Neuron (in vitro differentiated cells): ENCODE results near the gene SCUBE1.

Source experiments
- H2AFZ ChIP-seq: one replicate; pipeline ENCODE4 v1.6.1; 2013; ENCODE audit warnings: low read depth, mild to moderate bottlenecking, inconsistent platforms, low read length, moderate library complexity
- H3K27me3 ChIP-seq: one replicate; pipeline ENCODE4 v1.6.1; 2013; ENCODE audit warnings: low read length; ENCODE audit not compliant: insufficient read depth
- H3K36me3 ChIP-seq: one replicate; pipeline ENCODE4 v1.6.1; 2013; ENCODE audit warnings: low read length; ENCODE audit not compliant: insufficient read depth
- H3K4me1 ChIP-seq: one replicate; pipeline ENCODE4 v1.6.1; 2013; ENCODE audit warnings: low read length; ENCODE audit not compliant: insufficient read depth
- H3K4me3 ChIP-seq: 2 replicates; pipeline ENCODE4 v1.5.1; 2013; ENCODE audit warnings: mild to moderate bottlenecking, low read length, moderate library complexity
- H3K9me3 ChIP-seq: one replicate; pipeline ENCODE4 v1.6.1; 2013; ENCODE audit warnings: low read length

The SCUBE1 gene

DNA sequence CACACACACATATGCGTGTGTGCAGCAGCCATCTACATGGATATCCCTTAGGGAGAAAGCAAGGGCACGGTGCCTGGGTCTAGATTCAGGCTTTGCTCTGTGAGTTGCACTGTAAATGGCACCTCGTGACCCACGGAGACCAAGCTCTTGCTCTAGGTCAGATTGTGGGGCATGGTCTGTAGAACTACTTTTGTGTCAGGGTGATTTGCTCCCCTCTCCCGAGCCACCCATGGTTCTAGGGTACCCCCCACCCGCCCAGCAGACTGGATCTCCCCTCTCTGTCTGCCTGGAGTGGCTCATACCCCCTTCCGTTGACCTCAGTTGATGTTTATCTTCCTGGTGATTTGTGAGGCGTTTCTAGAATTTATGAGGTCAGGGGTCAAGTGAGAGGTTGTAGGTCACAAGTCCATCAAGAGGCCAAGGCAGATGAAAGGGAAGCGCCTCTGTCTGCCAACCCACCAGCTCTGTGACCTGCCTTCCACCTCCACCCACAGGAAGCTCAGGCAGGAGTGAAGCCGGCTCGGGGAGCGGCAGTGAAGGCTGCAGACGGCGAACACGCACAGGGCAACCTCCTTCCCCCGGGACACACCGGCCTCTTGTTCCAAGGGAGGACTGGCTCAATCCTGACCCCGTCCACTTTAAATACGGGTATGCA is 80.1 kb downstream of the SCUBE1 start:
- Histone ChIP-seq H3K4me1 (peaks cover 8% of the 10 kb centered on the region), H3K9me3 (no peaks in the 10 kb centered on the region), H3K4me3 (no peak overlapping the region), H3K27me3 (peaks cover 39% of the 10 kb centered on the region), H2AFZ (no peak overlapping the region), H3K36me3 (no peaks in the 10 kb centered on the region)

DNA sequence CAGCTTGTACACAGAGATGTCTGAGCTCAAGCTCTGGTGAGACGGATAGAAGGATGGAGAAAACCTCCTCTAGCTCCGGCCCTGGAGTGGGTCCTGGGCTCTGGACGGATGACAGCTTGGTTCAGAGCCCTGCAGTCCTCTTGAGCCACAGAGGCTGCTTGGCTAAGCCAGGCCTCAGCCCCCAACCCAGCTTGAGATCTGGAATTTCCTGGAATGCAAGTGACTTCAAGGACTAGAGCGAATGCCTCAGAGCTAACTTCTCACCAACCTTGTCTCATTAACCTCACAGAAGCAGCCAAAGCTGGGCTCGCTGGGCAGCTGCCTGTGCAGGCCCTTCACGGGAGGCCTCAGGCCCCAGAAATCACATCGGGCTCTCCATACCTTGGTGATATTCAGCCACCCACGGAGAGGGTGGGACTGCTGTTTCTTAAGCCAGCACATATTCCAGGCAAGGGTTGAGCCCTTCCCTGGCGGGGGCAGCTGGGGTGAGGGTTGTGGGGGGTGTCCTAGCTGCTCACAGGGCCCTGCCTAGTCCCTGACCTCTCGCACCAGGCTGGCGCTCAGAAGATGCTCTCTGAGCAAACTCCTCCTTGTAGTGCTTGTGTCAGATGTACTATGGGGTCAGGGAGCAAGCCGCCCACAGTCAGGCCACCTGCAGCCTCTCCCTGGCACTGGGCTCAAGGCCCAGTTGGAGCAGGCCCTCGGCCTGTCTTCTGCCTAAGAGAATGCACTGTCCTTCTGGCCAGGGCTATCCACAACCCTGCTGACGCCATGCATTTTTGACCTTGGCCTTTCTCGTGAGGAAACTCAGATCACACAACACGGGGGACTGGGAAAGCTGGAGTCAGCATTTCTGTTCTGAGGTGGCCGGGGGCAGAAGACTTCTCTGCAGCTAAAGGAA is 82.6 kb downstream of the SCUBE1 start:
- Histone ChIP-seq H3K9me3 (no peaks in the 10 kb centered on the region), H3K4me1 (peaks cover 8% of the 10 kb centered on the region), H3K36me3 (no peaks in the 10 kb centered on the region), H2AFZ (no peak overlapping the region), H3K27me3 (peaks cover 37% of the 10 kb centered on the region), H3K4me3 (no peak overlapping the region)

- H3K27me3 ChIP-seq = peaks cover 22% of the 10 kb centered on the region
- no peaks in the 10 kb centered on the region for H3K36me3 ChIP-seq
- no peaks in the 10 kb centered on the region for H3K4me1 ChIP-seq
- H2AFZ ChIP-seq = no peak overlapping the region
- no peaks in the 10 kb centered on the region for H3K9me3 ChIP-seq
- no peak overlapping the region for H3K4me3 ChIP-seq
These were observed 85.2 kb downstream of the SCUBE1 start for GRCh38 chr22:43257961-43258360.

- peaks cover 19% of the 10 kb centered on the region for H3K27me3 ChIP-seq
- H2AFZ ChIP-seq = no peak overlapping the region
- no peaks in the 10 kb centered on the region for H3K36me3 ChIP-seq
- H3K9me3 ChIP-seq = no peaks in the 10 kb centered on the region
- no peaks in the 10 kb centered on the region for H3K4me1 ChIP-seq
- no peak overlapping the region for H3K4me3 ChIP-seq
These were observed 85.6 kb downstream of the SCUBE1 start for GRCh38 chr22:43257549-43257948.

- Histone ChIP-seq H3K9me3 (no peaks in the 10 kb centered on the region), H3K4me1 (no peaks in the 10 kb centered on the region), H3K36me3 (no peaks in the 10 kb centered on the region), H2AFZ (no peak overlapping the region), H3K27me3 (peaks cover 23% of the 10 kb centered on the region), H3K4me3 (no peak overlapping the region)
These were observed 86.1 kb downstream of the SCUBE1 start for GRCh38 chr22:43256976-43257545.

DNA sequence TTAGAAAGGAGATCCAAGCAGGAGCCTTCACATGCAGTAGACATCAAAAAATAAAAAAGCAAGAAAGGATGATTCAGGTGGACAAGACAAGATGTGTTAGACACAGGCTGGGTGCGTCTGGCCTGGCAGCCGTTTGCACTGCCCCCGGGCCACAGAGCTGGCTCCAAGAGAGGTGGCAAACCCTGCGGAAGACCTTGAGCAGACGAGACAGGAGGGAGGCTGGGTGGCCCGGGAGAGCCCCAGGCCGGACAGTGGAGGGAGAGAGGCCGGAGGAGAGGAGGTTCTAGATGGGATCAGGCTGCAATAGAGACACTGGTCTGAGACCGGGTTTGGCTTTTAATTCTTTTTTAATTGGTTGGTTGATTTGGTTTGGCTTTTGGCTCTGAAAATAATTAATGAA is 86.6 kb downstream of the SCUBE1 start:
- no peak overlapping the region for H3K4me3 ChIP-seq
- peaks cover 23% of the 10 kb centered on the region for H3K27me3 ChIP-seq
- H3K9me3 ChIP-seq = no peaks in the 10 kb centered on the region
- no peak overlapping the region for H2AFZ ChIP-seq
- no peaks in the 10 kb centered on the region for H3K36me3 ChIP-seq
- no peaks in the 10 kb centered on the region for H3K4me1 ChIP-seq

DNA sequence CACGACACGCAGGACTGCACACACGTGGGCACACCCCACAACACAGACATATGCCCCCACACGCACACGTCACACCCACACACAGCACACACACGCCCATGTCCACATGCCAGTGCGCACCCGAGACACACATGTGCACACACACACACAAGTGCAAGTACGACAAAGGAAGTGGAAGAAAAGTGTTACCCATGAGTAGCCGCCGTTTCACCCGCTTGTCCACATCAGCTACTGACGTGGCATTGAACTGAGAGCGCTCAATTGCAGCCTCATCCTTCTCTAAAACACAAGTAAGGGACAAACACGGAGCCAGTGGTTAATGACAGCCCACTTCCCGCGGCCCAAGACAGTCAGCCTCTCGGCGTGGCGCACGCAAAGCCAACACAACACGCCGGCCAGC is 87.9 kb downstream of the SCUBE1 start:
- Histone ChIP-seq H3K27me3 (peaks cover 20% of the 10 kb centered on the region), H3K4me1 (no peaks in the 10 kb centered on the region), H3K36me3 (no peaks in the 10 kb centered on the region), H2AFZ (no peak overlapping the region), H3K4me3 (no peak overlapping the region), H3K9me3 (no peaks in the 10 kb centered on the region)

GRCh38 chr22:43253839-43254238 is 89.3 kb downstream of the SCUBE1 start:
- Histone ChIP-seq H3K4me1 (no peaks in the 10 kb centered on the region), H3K27me3 (peaks cover 28% of the 10 kb centered on the region), H3K4me3 (no peak overlapping the region), H3K9me3 (no peaks in the 10 kb centered on the region), H2AFZ (no peak overlapping the region), H3K36me3 (no peaks in the 10 kb centered on the region)

GRCh38 chr22:43252319-43252718 is 90.9 kb downstream of the SCUBE1 start:
- H3K27me3 ChIP-seq = peaks cover 38% of the 10 kb centered on the region
- no peaks in the 10 kb centered on the region for H3K9me3 ChIP-seq
- no peak overlapping the region for H2AFZ ChIP-seq
- H3K4me1 ChIP-seq = no peaks in the 10 kb centered on the region
- no peaks in the 10 kb centered on the region for H3K36me3 ChIP-seq
- no peak overlapping the region for H3K4me3 ChIP-seq

- Histone ChIP-seq H2AFZ (no peak overlapping the region), H3K27me3 (peaks cover 46% of the 10 kb centered on the region), H3K4me3 (no peak overlapping the region), H3K9me3 (no peaks in the 10 kb centered on the region), H3K4me1 (no peaks in the 10 kb centered on the region), H3K36me3 (no peaks in the 10 kb centered on the region)
These were observed 93.2 kb downstream of the SCUBE1 start for GRCh38 chr22:43249789-43250471.

DNA sequence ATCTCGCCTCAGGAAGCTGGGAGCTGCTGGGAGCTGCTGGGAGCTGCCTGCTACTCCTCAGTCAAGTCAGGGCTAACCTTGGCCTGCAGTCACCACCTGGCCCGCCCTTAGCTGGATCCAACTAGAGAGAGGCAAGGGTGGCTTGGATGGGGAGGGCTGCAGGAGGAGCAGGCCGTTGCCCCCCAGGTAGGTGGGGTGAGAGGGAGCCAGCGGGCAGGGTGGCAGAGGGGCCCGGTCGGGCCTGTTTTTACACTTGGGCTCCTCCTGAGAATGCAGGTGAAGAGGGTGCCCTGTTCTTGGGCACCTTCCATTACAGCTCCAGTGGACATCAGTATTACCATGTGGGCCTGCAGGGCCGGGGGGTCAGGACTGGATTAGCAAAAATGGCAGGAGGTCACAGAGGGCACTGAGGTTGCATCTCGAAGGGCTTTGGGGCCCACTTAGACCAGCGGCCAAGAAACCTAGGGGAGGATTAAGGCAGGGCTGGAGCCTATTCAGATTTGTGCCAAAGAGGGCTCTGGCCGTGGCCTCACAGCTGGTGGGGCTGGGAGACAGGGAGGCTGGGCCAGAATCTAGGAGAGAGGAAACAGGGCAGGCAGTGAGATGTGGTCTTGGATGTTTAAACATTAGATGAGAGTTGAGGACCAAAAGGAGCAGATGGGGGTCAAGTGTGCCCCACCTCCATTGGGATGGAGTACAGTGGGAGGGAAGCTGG is 95.5 kb downstream of the SCUBE1 start:
- Histone ChIP-seq H3K27me3 (peaks cover 51% of the 10 kb centered on the region), H3K36me3 (no peaks in the 10 kb centered on the region), H3K4me3 (no peak overlapping the region), H2AFZ (no peak overlapping the region), H3K9me3 (no peaks in the 10 kb centered on the region), H3K4me1 (no peaks in the 10 kb centered on the region)

- H2AFZ ChIP-seq = no peak overlapping the region
- H3K36me3 ChIP-seq = no peaks in the 10 kb centered on the region
- H3K4me3 ChIP-seq = no peak overlapping the region
- no peaks in the 10 kb centered on the region for H3K9me3 ChIP-seq
- peaks cover 49% of the 10 kb centered on the region for H3K27me3 ChIP-seq
- no peaks in the 10 kb centered on the region for H3K4me1 ChIP-seq
These were observed 97.0 kb downstream of the SCUBE1 start for GRCh38 chr22:43246188-43246587.
